Measurements from ENCODE around the gene RBM10. TPM values are rescaled to one million over a fixed set of nuclear protein-coding genes. Genes with fewer than 3 reads are reported as not detected.
A peak's percentile ranks its signal among the peaks of the same experiment; 100 is the strongest.

The RBM10 gene
- total and polyA plus RNA-seq, 2 experiments from 2014 or later, result 39.5 to 101 TPM

GRCh38 chrX:47199286-47199685 lies 54.3 kb downstream of the RBM10 start (continued):
- TF ChIP-seq ZNF462 (CRISPR knock-in tag; IDR thresholded peaks at IDR 0.05), result no peak
- TF ChIP-seq ETS1 (IDR thresholded peaks at IDR 0.05), result no peak
- no peak for TF ChIP-seq EZH2phosphoT487 (IDR thresholded peaks at IDR 0.05; ENCODE audit: unreplicated experiment)
- no peak for TF ChIP-seq NANOG (IDR thresholded peaks at IDR 0.05; ENCODE audit: borderline replicate concordance)

GRCh38 chrX:47200385-47201150 lies 55.5 kb downstream of the RBM10 start:
- Mint-ChIP-seq H3K36me3 (ENCODE audit: low read depth) (peaks cover 98% of the 10 kb centered on the region), H3K4me1 (peaks cover 32% of the 10 kb centered on the region), H3K4me3 (no peak overlapping the region; the same call in 2 of the 3 replicates), H3K9me3 (no peaks in the 10 kb centered on the region), H3K27ac (peak overlapping the region; percentile 59; the same call in 1 of the 2 replicates), H3K27me3 (ENCODE audit: insufficient read depth, low read depth, poor library complexity) (peaks cover 21% of the 10 kb centered on the region)
- Histone ChIP-seq H3K4me1 (ENCODE audit: insufficient read depth) (peaks cover 10% of the 10 kb centered on the region), H3K9me2 (ENCODE audit: insufficient read depth) (no peaks in the 10 kb centered on the region), H2AFZ (no peak overlapping the region), H3K4me2 (no peak overlapping the region), H3K27ac (ENCODE audit: low read depth) (no peak overlapping the region; the same call in 1 of the 2 replicates), H3K4me3 (no peak overlapping the region), H4K20me1 (replicated peaks; ENCODE audit: insufficient read depth) (peaks cover 4% of the 10 kb centered on the region; the same call in 1 of the 2 replicates), H3K36me3 (ENCODE audit: insufficient read depth) (peaks cover 25% of the 10 kb centered on the region), H3F3A (replicated peaks; ENCODE audit: low read depth) (no peaks in the 10 kb centered on the region), H3K27me3 (ENCODE audit: insufficient read depth) (no peaks in the 10 kb centered on the region), H3K79me2 (replicated peaks; ENCODE audit: insufficient read depth) (peaks cover 25% of the 10 kb centered on the region)
- no peak for ATAC-seq
- DNase-seq (ENCODE audit: low spot score), result no peak
- TF ChIP-seq CTCF (conservative IDR thresholded peaks at IDR 0.05; ENCODE audit: low read depth in 2 of 2), result 0 out of 4 replicates have a peak, but pooled peaks of 1 of the 2 experiments have one; percentile 8

Measured in GM23338 (cell line).